DMS 273 (cell line): ENCODE results near the gene RLF.
"Not testable (repeated sequence)": the region's sequence is repeated elsewhere in the genome, so short reads cannot be mapped to it uniquely, and the experiment has no call there.

Source experiments
- DNase-seq: peaks from one replicate; lab custom pipeline; 2025; ENCODE audit not compliant: unreplicated experiment; lab: John Stamatoyannopoulos, UW

The RLF gene

DNA sequence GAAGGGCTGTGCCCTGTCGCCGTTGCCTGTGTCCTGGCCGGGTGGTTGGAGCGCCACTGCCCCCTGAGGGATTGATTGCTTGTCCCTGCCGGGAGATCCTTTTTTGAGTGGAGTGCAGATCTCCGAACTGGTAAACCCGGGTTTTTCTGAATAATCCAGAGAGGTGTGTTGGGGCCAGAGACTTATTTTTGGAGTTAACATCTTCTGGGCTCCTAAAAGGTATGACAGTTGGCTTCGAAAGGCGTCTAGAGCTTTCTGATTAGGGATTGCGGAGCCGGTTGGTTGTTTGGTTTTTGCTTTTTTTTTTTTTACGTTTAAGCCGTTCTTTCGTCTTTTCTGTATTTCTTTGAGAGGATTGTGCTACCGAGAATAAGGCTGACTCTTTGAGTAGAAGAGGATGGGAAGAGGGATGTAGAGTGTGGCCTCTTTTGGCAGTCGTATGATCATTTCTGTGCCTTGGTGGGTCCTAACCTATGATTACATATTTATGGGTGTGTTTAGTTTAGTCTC is 756 bp downstream of the RLF start:
- no peak for DNase-seq

GRCh38 chr1:40162753-40163441 is 1.7 kb downstream of the RLF start:
- DNase-seq: peak; percentile 93

DNA sequence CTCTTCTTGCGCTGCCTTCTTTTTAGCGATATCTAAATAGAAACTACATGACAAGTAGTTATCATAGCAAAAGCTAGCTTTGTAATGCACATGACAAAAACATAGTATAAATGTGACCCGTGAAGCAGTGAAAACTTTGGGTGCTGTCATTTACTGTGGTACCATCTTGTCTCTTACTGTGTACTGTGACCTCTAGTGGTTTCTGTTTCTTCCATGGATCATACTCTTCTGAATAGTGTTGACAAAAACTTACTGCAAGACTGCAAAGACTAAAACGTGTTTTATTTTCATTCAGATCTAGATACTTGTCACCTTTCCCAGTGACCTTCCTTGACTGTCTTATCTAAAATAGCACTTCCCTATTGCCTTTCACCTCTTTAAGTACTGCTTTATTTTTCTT is 6.1 kb downstream of the RLF start:
- DNase-seq: no peak

GRCh38 chr1:40171036-40171435 is 9.8 kb downstream of the RLF start:
- DNase-seq: no peak

DNA sequence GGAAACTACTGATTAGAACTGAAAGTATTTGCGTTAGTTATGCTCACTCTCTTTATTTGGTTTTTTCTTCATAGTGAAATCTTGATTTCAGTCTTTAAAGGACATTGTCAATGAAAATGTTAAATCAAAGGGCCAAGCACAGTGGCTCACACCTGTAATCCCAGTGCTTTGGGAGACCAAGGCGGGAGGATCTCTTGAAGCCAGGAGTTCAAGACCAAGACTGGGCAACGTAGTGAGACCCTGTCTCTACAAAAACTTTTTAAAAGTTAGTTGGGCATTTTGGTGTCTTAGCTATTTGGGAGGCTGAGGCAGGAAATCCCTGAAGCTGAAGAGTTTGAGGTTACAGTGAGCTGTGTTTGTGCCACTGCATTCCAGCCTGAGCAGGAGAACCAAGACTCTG is 13.6 kb downstream of the RLF start:
- no peak for DNase-seq

GRCh38 chr1:40176989-40177388 is 15.8 kb downstream of the RLF start:
- DNase-seq: not testable (repeated sequence)

DNA sequence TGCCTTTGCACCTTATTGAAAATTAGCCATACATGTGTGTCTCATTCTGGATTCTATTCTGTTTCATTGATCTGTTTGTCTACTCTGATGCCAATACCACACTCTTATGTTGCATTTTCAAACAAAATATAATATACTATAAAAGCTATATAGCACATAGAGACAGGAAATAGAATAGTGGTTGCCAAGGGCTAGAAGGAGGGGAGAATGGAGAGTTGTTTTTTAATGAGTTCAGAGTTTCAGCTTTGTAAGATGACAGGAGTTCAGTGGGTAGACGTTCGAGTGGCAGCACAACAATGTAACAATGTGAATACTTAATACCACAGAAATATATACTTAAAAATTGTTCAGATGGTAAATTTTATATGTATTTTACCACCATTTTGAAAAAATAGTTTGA is 17.0 kb downstream of the RLF start:
- no peak for DNase-seq

DNA sequence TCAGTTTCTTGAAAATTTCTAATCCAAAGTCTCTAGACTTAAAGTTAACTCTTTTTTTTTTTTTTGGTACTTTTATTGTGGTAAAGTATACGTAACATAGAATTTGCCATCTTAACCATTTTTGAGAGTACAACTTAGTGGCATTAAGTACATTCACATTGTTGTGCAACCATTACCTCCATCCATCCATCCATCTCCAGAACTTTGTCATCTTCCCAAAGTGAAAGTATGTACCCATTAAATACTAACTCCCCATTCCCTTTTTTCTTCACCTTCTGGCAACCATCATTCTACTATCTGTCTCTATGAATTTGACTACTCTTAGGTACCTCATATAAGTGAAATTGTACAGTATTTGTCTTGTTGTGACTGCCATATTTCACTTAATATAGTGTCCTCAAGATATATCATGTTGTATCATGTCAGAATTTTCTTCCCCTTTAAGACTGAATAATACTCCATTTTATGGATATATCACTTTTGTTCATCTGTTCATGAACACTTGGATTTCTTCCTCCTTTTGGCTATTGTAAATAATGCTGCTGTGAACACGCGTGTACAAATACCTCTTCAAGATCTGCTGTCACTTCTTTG is 18.4 kb downstream of the RLF start:
- no peak for DNase-seq

- peak; percentile 99 for DNase-seq
Measured at GRCh38 chr1:40183055-40183710, 22.0 kb downstream of the RLF start.

DNA sequence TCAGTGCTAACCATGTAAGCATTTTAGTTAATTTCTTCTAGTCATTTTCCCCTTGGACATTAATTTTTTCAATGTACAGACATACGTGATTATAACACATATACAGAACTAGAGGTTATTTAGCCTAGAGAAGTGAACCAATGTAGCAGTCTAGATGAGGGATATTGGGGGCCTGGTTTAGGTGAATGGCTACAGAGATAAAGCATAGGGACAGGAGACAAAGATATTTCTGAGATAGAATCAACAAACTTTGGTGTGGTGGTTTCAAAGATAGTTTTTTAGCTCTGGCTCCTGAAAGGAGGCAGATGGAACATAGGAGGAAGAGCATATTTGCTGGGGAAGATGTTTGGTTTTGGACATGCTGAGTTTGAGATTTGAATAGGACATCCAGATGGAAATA is 23.0 kb downstream of the RLF start:
- no peak for DNase-seq

- peak; percentile 99 for DNase-seq
Measured at GRCh38 chr1:40185951-40186864, 25.0 kb downstream of the RLF start.

DNA sequence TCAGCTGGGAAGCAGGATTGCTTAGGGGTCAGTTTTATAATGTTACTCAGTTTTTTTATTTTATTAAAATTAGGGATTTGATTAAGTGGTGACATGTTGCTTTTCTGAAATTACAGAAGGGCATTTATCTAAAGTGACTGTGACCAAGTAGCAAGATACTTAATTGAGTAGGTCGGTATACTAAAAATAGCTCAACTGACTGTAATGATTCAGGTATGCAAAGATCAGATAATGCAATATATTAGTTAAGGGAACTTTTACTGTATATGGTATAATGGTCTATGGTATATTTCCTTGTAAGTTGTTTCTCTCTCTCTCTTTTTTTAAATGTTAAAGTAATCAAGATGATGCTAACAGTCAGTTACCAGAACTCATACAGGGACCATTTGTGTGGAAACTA is 26.2 kb downstream of the RLF start:
- no peak for DNase-seq

DNA sequence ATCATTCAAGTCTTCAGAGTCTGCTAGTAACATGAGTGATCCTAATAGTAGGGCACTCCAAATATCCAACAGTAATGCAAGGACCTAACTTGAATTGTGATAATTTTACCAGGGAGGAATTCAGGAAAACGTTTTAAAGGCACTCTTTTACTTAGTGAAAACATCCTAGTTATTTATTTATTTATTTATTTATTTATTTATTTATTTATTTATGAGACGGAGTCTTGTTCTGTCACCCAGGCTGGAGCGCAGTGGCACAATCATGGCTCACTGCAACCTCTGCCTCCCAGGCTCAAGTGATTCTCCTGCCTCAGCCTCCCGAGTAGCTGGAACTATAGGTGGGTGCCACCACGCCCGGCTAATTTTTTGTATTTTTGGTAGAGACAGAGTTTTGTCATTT is 33.5 kb downstream of the RLF start:
- DNase-seq: not testable (repeated sequence)

DNA sequence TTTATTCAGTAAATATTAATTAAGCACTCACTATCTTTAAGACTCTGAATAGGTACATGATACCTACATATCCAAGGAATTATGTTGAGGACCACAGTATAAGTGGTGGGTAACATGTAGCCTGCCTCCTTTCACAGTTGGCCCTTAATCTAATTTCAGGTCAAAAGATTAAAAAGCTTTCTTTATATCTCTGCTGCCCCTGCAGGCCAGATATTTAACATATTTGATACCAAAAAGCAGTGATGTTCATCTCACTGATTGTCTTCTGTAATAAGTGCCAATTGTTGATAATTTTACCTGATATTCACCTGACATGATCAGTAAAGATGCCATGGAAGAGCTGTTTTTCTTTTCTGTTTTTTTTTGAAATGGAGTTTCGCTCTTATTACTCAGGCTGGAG is 36.5 kb downstream of the RLF start:
- peak; percentile 88 for DNase-seq

- no peak for DNase-seq
Measured at GRCh38 chr1:40199126-40199525, 37.9 kb downstream of the RLF start.

- DNase-seq: no peak
Measured at GRCh38 chr1:40204856-40205255, 43.7 kb downstream of the RLF start.

GRCh38 chr1:40210511-40211204 is 49.5 kb downstream of the RLF start:
- peak; percentile 85 for DNase-seq

DNA sequence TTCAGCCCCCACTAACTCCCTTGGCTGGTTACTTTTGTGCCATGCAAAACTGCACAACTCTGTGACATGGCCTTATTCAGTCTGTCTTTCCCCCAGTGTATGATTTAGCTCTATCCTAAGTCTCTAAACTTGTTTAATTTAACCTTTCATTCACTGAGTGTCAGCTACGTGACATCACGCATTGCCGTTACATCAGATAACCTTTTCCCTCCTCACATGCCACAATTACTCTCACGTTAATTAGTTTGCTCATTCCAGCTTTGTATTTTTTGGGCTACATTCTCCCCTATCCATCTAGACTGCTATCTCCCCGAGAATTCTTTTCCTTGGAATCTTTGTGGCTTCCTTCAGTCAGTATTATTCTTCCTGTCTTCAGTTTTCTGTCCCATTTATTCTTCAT is 57.1 kb downstream of the RLF start:
- no peak for DNase-seq

DNA sequence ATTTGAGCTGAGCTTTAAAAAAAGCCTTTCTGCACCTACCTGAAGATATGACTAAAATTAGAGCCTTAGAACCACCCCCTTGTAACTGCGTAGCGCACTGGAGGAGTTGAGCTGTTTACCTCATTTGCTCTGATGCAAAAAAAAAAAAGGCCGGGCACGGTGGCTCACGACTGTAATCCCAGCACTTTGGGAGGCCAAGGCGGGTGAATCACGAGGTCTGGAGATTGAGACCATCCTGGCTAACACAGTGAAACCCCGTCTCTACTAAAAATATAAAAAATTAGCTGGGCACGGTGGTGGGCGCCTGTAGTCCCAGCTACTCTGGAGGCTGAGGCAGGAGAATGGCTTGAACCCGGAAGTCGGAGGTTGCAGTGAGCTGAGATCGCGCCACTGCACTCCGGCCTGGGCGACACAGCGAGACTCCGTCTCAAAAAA is 60.3 kb downstream of the RLF start:
- DNase-seq: not testable (repeated sequence)

GRCh38 chr1:40221977-40222772 is 61.0 kb downstream of the RLF start:
- DNase-seq: no peak
